Measurements from ENCODE around the gene ADGRV1. TPM values are rescaled to one million over a fixed set of nuclear protein-coding genes. Genes with fewer than 3 reads are reported as not detected.

Gene ADGRV1
- total and polyA plus RNA-seq, 2 donors (not counting 3 experiments of a cell fraction or from before 2014, with no cell fraction given) = 0.11 to 0.55 TPM

GRCh38 chr5:91091471-91092234, 533.1 kb downstream of the ADGRV1 start:
- Histone ChIP-seq H3K9me3 (replicated peaks; ENCODE audit: control insufficient read depth, insufficient read depth, low read length) (no peaks in the 10 kb centered on the region), H3K9me1 (replicated peaks; ENCODE audit: control insufficient read depth, extremely low read depth, insufficient read depth, low read length) (no peaks in the 10 kb centered on the region), H3K27me3 (ENCODE audit: control insufficient read depth in 2 of 2, insufficient read depth in 2 of 2, low read length in 2 of 2) (no peaks in the 10 kb centered on the region), H3K27ac (ENCODE audit: insufficient read depth, low read depth, low read length) (no peak overlapping the region), H3K36me3 (ENCODE audit: control insufficient read depth in 2 of 2, extremely low read depth in 1 of 2, insufficient read depth in 2 of 2, low read length in 2 of 2) (no peaks in the 10 kb centered on the region), H3K79me2 (ENCODE audit: control insufficient read depth, insufficient read depth, low read length) (no peaks in the 10 kb centered on the region), H4K20me1 (replicated peaks; ENCODE audit: control insufficient read depth, extremely low read depth, insufficient read depth, low read length) (no peaks in the 10 kb centered on the region), H3K4me2 (ENCODE audit: insufficient read depth, low read length) (no peak overlapping the region), H3K4me1 (ENCODE audit: control insufficient read depth, extremely low read depth, insufficient read depth, low read length) (no peaks in the 10 kb centered on the region), H3K9ac (replicated peaks; ENCODE audit: extremely low read depth, insufficient read depth, low read length) (no peak overlapping the region), H3K4me3 (replicated peaks in 1 of 3; ENCODE audit: insufficient read depth in 1 of 3, low read depth in 1 of 3, low read length in 3 of 3) (no peak overlapping the region), H2AFZ (ENCODE audit: low read depth, low read length) (no peak overlapping the region)
- DNase-seq (ENCODE audit: low read depth, low spot score) (no peak), FAIRE-seq (no peak)
- intact Hi-C loops (cut with micrococcal nuclease) (no loop called here), dilution Hi-C loops (cut with MboI; ENCODE audit: extremely low pct_ligation_motif_present, low sequenced_read_pairs) (no loop called here)
- BruUV-seq (replicated peaks) = no TSS peak
- CTCF ChIA-PET = interaction anchor here (1.5 to 4.9 kb wide), 3 partner anchors 70 to 293 kb away, joined by 4 to 19 read pairs (median 5); no protein-coding TSS in a partner anchor
- no peak for TF ChIP-seq POLR2A (IDR thresholded peaks at IDR 0.05; ENCODE audit: low read depth, low read length)
- TF ChIP-seq CTCF (IDR thresholded peaks at IDR 0.05; ENCODE audit: extremely low read depth in 1 of 2, insufficient read depth in 1 of 2, low read depth in 1 of 2, low read length in 2 of 2) = no peak
- no peak for TF ChIP-seq MYC (IDR thresholded peaks at IDR 0.05; ENCODE audit: low read depth, low read length)
- no peak for TF ChIP-seq FOS (IDR thresholded peaks at IDR 0.05; ENCODE audit: borderline replicate concordance, insufficient read depth, low read length)
- TF ChIP-seq MAX (IDR thresholded peaks at IDR 0.05; ENCODE audit: insufficient read depth, insufficient read length) = no peak
- TF ChIP-seq GATA2 (IDR thresholded peaks at IDR 0.05; ENCODE audit: insufficient read depth, insufficient read length, low read depth, low read length) = no peak
- TF ChIP-seq JUN (IDR thresholded peaks at IDR 0.05; ENCODE audit: borderline replicate concordance, insufficient read depth, insufficient read length, low read depth) = no peak
- TF ChIP-seq EZH2 (IDR thresholded peaks at IDR 0.05; ENCODE audit: borderline replicate concordance, low read depth, low read length, severe bottlenecking) = no peak
- TF ChIP-seq POLR2AphosphoS5 (IDR thresholded peaks at IDR 0.05; ENCODE audit: insufficient read depth, low read depth, low read length) = no peak
- POLR2A ChIA-PET = no interaction called here
